HG02840 (cell line): Measurements from ENCODE around the gene TRIM72.
"Not testable (repeated sequence)": the region's sequence is repeated elsewhere in the genome, so short reads cannot be mapped to it uniquely, and the experiment has no call there.

Experiments used
- ATAC-seq: cut with Tn5 transposase; IDR thresholded peaks from one replicate; pipeline ENCODE4 v1.9.1; 2021; ENCODE audit warnings: mild to moderate bottlenecking, moderate library complexity, moderate number of reproducible peaks; ENCODE audit not compliant: unreplicated experiment, low FRiP score

TRIM72 gene, protein sequence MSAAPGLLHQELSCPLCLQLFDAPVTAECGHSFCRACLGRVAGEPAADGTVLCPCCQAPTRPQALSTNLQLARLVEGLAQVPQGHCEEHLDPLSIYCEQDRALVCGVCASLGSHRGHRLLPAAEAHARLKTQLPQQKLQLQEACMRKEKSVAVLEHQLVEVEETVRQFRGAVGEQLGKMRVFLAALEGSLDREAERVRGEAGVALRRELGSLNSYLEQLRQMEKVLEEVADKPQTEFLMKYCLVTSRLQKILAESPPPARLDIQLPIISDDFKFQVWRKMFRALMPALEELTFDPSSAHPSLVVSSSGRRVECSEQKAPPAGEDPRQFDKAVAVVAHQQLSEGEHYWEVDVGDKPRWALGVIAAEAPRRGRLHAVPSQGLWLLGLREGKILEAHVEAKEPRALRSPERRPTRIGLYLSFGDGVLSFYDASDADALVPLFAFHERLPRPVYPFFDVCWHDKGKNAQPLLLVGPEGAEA

DNA sequence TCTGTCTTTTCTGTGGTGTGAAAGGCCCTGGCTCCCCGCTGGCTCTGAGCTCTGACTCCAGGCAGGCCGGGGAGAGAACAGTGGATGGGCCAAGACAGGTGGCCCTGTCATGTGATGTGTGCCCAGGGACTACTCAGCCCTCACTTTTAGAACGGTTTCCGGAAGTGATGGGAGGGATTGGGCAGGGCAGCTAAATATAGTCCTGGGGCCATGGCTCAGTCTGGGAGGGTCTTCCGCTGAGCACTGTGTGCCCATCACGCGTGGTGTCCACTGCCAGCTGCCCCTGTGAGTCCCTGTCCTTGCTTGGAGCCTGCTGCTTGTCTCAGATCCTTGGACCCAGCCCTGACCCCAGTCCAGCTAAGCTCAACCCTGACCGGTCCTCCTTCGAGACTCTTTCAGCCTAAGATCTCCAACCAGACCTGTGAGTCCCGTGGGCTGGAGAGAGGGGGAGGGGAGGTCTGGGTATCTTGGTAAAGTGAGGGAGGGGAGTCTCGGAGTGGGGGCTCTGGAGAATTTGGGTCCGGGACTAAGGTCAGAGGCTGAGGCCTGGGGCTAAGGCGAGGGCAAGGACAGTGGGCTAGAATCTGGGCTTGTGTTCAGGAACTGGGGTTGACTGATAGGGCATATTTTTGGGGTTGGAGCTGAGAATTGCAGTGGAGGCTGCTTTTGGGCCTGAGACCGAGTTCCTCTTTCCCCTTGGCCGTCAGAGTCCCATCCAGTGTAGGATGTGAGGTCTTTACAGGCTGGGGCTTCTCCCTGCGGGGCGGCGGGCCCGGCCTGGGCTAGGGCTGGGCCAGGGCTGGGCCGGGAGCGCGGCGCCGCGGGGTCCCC, at the start of gene TRIM72:
Gene TRIM72, plus strand, starts transcription at position 243 of the 831 bp plus-strand sequence. CDS start 620 bp downstream, outside the sequence.
- ATAC-seq = no peak

DNA sequence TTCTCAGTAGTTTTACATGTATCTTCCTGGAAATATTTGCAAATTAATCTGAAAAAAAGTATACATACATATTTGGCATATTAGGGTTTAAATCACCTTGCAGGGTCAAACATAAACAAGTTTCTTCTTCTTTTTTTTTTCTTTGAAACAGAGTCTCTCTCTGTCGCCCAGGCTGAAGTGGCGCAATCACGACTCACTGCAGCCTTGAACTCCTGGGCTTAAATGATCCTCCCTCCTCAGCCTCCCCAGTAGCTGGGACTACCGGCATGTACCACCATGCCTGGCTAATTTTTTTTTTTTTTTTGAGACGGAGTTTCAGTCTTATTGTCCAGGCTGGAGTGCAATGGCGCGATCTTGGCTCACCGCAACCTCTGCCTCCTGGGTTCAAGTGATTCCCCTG, 46.6 kb upstream of the TRIM72 start:
- no peak for ATAC-seq

DNA sequence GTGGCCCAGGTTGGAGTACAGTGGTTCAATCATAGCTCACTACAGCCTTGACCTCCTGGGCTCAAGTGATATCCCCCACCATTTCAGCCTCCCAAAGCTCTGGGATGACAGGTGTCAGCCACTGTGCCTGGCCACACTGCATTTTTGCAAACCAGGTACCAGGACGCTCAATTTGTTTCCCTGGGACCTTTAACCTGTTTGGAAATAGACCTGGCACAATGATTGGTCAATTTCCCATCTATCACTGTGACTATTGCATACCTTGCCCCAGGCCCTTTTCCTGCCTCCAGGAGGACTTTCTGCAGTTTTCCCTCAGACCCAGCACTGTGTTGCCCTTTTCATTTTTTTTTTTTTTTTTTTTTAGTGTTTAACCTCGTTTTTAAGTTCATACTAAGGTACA, 45.1 kb upstream of the TRIM72 start:
- ATAC-seq = no peak

DNA sequence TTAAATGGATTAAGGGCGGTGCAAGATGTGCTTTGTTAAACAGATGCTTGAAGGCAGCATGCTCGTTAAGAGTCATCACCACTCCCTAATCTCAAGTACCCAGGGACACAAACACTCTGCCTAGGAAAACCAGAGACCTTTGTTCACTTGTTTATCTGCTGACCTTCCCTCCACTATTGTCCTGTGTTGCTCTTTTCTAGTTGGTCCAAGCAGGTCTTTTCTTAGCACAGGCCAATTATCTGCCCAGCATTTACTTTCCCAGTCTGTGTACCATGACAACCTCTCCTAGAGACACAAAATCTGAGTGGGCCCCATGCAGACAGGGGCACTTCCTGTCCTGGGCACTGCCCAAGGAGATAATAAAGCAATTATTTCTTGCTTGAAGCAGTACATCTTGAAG, 43.9 kb upstream of the TRIM72 start:
- not testable (repeated sequence) for ATAC-seq

DNA sequence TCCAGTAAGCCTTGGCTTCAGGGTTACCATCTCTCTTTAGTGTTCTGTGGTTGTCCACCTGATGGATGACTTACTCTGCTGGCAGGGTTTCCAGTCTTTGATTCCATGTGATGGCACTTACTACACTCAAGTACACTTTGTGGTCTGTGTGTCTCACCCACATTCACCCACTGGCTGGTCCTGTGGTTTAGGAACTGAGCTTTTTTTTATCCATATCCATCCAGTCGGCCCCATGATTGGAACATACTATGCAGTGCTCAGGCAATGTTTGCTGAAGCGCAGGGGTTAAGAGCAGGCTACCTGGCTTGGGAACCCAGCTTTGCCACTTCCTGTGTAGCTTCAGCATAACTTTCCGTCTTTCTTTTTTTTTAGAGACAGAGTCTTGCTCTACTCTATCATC, 36.8 kb upstream of the TRIM72 start:
- no peak for ATAC-seq

DNA sequence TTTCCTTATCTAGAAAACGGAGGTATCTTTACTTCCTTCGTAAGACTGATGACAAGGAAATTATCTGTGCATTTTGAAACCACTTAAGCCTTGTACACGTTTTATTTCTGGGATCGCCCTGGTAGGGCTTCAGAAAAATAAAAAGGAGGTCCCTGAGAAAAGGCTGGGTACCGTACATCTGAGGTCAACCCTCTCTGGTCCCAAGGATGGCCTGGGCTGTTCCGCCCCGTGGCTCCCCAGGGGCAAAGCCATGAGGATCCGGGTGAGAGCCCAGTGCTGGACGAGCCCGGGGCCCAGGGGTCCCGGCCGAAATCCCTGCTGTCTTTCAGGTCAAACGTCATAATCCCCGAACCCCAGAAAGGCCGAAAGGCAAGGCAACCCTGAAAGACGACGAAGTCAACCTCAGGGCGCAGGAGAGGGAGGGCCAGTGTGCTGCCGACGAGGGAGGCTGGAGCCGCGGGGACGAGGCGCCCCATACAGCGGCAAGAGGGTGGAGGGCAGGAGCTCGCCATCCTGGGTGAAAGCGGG, 34.6 kb upstream of the TRIM72 start:
- no peak for ATAC-seq

DNA sequence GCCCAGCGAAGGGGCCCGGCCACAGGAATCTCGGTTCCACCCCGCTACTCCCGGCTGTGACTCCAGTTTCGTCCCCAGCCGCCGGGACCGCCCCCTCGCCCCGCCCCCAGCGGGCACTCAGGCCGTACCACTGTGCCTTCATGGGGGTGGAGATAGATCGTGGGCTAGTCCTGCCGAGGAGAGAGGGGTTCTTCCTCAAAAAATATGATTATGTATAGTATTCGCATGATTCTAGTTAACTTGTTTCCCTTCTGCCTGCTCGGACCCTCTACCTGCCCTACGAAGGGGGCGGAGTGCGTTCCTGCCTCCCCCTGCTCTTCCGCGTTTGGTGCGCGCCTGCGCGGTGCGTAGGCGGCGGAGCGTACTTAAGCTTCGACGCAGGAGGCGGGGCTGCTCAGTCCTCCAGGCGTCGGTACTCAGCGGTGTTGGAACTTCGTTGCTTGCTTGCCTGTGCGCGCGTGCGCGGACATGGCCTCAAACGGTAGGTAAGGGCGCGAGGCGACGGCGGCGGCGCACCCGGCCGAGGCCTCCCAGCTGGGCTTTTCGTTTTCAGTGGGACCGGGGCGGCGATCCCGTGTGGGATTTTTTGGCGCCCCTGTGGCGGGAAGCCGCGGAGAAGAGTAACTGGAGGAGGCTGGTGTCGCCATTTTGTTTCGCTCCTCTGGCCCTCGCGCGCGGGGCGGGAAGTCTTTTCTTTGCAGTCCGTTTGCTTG, 34.0 kb upstream of the TRIM72 start, which contains the start of gene FUS:
Gene FUS, plus strand, starts transcription at position 393 of the 713 bp plus-strand sequence. Its CDS starts 76 bp downstream, at position 469.
- ATAC-seq = peak; percentile 75

DNA sequence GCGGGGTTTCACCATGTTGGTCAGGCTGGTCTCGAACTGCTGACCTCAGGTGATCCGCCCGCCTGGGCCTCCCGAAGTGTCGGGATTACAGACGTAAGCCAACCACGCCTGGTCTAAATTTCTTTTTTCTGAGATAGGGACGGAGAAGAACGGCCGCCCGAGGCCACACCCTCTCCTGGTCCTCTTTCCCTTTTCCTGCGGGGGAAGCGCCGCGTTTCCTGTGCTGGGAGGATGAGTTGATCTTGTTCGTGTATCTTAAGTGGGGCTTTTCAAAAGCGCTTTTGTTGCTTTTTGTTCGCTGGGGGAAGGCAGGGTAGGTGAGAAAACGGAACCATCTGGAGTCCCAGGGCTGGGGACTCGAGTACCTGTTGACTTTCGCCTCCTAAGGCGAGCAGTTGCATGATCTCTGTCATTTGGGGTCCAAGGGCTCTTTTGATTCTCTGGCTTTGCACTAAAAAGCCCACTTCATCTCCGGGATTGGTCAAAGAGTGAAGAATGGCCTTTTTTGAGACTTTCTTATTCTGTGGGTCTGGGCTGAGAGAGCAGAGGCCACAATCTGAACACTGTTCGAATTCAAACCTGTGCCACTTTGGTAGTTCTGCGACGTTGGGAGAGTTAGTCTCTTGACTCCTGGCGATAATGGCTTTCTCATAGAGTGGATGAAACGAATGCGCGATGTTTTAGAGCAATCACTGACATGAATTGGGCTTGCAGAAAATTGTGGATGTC, 32.7 kb upstream of the TRIM72 start:
- no peak for ATAC-seq

DNA sequence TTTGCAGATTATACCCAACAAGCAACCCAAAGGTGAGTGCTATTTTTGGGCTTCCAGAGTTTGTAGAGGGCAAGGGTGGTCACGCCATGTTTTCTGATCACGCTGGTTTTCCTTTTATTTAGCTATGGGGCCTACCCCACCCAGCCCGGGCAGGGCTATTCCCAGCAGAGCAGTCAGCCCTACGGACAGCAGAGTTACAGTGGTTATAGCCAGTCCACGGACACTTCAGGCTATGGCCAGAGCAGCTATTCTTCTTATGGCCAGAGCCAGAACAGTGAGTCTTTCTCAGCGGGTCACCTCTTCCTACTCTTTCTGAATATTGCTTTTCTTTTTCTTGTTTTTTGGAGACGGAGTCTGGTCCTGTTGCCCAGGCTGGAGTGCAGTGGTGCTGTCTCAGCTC, 31.5 kb upstream of the TRIM72 start:
- no peak for ATAC-seq

DNA sequence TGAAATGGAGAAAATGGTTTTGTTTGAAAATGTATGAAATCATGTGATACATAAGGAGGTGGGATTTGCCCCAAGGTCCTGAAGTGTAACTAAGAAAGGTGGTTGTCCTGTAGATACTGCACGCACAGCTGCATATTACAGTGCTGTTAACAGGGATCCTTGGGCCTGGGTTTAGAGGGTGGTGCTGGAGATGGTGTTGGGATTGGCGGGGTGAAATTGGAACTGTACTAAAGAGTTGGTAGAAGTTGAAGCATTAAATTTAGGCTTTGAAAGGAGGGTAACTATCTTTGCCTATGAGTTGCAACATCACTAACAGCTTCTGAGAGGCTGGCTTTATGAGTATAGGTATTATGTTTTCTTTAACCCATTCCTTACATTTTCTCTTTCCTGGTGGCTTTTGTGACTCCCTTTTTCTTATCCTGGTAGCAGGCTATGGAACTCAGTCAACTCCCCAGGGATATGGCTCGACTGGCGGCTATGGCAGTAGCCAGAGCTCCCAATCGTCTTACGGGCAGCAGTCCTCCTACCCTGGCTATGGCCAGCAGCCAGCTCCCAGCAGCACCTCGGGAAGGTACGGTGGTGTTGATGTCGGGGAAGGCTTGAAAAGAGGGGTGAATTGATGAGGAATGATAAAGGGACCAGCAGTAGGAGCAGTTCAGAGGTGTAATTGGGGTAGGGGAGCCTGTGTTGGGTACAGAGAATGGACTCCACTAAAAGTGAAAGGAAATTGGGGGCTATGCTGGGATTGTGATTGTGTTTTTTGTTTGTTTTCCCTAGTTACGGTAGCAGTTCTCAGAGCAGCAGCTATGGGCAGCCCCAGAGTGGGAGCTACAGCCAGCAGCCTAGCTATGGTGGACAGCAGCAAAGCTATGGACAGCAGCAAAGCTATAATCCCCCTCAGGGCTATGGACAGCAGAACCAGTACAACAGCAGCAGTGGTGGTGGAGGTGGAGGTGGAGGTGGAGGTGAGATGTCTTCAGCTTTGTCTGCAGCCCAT, 30.2 kb upstream of the TRIM72 start:
- no peak for ATAC-seq

DNA sequence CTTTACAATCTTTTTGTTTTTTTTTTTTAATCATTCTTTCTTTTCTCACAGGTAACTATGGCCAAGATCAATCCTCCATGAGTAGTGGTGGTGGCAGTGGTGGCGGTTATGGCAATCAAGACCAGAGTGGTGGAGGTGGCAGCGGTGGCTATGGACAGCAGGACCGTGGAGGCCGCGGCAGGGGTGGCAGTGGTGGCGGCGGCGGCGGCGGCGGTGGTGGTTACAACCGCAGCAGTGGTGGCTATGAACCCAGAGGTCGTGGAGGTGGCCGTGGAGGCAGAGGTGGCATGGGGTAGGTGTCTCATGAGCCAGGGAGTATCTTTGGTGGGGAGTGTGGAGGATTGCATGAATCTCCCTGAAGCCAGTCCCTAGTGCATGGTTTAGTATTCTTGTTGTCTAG, 29.0 kb upstream of the TRIM72 start:
- ATAC-seq = no peak

DNA sequence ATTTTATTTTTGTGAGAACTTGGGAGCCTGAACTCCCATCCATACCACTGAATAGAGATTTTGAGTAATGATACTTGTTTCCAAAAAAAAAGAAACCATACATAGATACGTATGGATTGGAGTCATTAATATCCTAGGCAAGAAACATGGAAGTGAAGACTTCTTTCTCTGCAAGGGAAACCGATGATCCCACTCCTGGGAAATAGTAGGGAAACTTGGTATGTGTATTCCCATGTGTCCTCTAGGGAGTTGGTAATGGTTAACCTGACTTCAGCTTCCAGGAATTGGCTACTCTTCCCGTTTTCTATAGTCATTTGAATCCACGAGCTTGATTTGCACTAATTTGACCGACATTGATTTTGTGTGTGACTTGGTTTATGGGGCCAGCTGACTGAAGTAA, 28.6 kb upstream of the TRIM72 start:
- ATAC-seq = no peak

DNA sequence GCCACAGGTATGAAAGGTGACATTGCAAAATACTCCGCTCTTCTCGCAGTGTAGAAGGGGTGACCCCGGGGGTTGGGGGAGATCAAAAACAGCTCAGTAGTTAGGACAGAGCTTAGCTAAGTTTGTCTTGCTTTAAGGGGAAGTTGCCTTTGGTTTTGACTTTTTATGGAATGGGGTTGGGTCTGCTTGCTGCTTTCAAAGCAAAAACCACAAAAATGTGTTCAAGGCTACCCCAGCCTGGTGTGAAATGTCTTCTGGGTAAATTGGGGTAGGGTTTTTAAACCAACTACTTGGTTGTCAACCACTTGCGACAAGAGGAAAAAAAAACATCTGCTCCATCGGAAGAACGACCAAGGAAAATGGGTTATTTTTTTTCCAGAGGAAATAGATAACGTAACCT, 27.7 kb upstream of the TRIM72 start:
- no peak for ATAC-seq

DNA sequence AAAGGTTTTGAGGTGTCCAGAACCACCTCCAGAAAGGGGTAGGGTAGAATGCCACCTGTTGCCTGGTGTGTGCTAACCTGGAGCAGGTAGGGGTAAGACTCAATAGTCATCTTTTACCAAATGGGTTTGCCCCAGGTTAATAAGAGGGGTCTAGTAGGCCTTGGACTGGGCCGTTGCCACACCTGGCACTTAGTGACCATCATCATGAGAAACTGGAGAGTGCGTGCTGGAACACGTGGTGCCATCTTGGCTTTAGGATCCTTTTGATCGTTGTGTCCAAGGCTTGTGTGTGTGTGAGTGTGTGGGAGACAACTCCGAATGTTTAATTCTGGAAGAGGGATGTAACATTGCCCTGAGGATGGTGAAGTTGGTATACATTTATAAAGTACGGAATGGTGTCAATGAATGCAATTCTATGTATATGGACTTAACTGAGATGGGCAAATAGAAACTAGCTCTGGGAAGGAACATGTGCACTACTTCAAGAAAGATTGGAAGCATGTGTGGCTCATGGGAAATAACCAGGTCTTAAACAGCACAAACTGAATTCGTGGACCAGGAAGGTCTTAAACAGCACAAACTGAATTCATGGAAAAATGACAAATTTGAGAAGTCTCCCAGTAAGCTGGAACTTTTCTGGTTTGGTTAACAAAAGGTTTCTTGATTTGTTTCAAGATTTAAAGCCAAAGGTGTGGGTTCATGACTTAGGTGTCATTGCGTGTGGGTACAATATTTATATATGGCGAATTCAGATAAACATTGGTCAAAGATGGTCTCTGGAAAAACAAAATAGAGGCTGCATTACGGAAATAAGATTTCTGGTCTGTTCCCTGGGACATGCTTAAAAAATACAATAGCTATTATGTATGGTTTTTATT, 26.8 kb upstream of the TRIM72 start:
- no peak for ATAC-seq

DNA sequence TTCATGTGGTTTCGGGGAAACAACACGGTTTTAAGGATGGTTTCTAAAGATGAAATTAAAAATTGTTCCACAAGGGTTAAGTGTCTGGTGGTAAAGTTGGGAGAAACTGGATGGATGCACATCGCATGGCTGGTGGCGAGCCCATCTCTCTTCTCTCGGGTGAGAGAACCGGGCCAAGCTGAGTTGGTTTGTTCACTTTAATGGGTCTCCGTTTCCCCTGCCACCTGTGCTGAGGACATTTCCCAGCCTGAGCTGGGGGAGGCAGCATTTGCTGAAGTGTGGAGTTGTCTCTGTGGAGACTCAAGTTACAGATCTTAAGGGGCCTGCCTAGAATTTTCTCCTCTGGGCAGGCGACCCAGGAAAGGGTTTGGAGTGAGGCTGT, 26.1 kb upstream of the TRIM72 start:
- ATAC-seq = no peak

DNA sequence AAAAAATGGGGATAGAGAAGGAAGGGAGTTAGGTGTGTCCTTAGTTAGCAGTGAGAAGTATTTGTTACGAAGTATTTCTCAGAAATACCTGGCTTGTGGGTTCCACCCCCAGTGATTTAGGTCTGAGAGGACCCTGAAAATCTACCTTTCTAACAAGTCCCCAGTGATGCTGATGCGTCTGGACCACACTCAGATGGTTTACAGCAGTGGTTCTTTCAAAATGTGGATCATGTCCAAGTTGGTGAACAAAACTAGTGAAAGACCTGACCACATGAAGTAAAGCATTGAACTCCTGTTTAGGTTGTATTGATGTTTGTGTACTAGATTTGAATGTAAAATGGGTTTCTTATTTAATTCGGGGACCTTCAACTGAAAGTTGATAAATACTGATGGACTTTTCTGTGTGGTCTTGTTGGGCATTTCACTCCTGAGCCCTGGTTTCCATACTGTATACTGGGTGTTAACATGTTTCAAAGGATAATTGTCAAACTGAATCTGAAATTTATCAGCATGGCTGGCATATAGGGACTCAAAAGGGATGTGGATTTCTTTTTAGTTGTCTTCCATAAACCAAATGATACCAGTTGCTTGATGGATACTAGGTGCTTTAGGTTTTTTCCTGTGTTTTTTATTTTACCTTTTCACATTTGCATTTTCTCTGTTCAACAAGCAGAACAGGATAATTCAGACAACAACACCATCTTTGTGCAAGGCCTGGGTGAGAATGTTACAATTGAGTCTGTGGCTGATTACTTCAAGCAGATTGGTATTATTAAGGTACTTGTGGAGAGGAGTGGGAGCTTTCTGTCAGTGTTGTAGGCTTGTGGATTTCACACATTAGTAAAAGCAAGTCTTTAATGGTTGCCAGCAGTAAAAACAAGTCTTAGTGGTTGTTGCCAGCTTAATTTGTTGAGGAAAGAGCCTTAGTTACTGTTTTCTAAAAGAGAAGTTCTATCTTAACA, 25.2 kb upstream of the TRIM72 start:
- ATAC-seq = no peak

DNA sequence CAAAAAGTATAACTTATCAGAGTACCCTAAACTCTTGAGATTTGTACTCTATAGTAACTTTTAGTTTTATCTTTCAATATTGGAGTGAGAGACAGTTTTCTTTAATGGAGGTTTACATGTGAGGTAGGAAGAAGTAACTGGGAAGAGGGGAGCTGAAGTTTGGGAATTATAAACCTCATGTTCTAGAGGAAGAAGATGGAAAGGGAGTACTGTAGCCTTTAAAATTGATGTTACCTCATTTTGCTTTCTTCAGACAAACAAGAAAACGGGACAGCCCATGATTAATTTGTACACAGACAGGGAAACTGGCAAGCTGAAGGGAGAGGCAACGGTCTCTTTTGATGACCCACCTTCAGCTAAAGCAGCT, 24.5 kb upstream of the TRIM72 start:
- no peak for ATAC-seq
